ENCODE data around the gene CASTOR1.

DNA sequence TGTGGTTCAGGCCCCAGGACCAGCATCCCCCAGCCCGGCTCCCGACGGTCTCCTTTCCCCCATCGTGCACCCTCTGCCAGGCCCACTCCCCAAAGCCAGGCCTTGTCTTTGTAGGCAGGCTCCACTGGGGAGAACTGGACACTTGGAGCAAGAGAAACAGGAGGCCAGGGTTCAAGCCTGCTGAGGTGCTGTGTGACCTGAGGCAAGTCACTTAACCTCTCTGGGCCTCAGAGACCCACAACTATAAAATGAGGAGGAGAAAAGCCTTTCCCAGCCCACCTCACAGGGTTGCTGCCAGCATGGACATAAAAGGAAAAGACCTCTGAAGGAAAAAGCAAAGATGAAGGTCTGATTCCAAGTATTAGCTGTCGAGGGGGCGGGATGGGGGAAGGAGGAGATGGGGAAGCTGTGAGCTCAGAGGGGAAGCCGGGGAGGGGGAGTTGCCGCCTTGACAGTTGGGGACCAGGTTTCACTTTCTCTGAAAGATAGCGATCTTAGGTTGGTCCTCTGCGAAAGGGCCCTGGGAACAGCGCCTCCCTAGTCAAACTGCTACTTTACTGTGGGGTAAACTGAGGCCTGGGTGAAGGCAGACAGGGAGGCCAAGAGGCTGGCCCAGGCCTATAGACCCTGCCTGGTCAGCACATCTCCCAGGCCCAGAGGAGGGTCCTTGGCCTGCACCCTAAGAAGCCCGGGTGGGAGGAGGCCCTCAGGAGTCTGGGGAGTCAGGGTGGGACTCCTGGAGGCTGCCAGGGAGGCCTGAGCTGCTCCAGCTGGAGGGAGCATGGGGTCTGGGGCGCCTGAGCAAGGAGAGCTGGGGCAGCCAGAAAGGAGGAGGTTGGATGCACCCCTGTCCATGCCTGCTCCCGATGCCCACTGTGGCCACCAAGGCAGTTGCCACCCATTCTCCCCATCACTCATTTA lies 21.7 kb downstream of the CASTOR1 start:
- TF ChIP-seq, protein P1, sequence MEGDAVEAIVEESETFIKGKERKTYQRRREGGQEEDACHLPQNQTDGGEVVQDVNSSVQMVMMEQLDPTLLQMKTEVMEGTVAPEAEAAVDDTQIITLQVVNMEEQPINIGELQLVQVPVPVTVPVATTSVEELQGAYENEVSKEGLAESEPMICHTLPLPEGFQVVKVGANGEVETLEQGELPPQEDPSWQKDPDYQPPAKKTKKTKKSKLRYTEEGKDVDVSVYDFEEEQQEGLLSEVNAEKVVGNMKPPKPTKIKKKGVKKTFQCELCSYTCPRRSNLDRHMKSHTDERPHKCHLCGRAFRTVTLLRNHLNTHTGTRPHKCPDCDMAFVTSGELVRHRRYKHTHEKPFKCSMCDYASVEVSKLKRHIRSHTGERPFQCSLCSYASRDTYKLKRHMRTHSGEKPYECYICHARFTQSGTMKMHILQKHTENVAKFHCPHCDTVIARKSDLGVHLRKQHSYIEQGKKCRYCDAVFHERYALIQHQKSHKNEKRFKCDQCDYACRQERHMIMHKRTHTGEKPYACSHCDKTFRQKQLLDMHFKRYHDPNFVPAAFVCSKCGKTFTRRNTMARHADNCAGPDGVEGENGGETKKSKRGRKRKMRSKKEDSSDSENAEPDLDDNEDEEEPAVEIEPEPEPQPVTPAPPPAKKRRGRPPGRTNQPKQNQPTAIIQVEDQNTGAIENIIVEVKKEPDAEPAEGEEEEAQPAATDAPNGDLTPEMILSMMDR (IDR thresholded peaks at IDR 0.05) = no peak
- no peak for TF ChIP-seq POLR2A (IDR thresholded peaks at IDR 0.05)

Measured in heart left ventricle (tissue), 13 donors.